K562 (cell line): Measurements from ENCODE around the gene N4BP3. TPM values are rescaled to one million over a fixed set of nuclear protein-coding genes. Genes with fewer than 3 reads are reported as not detected.
A peak's percentile ranks its signal among the peaks of the same experiment; 100 is the strongest.

ENCODE experiments used
- BDP1 ChIP-seq: IDR thresholded peaks from 3 replicates; pipeline ENCODE4 v1.6.1; 2011; ENCODE audit not compliant: insufficient read length, insufficient read depth
- CEBPB ChIP-seq: fragments of 450-650 bp; IDR thresholded peaks from 2 replicates; pipeline ENCODE4 v1.6.1; 2016; ENCODE audit warnings: missing genetic modification characterization, missing compliant biosample characterization
- CREM ChIP-seq: IDR thresholded peaks from 2 replicates; pipeline ENCODE4 v1.6.1; 2014; ENCODE audit warnings: antibody characterized with exemption, low read depth
- DACH1 ChIP-seq: fragments of 450-650 bp; IDR thresholded peaks from 2 replicates; pipeline ENCODE4 v1.6.1; 2018; ENCODE audit not compliant: partially characterized antibody
- EHMT2 ChIP-seq: fragments of 450-650 bp; IDR thresholded peaks from 2 replicates; pipeline ENCODE4 v1.6.1; 2018; ENCODE audit warnings: antibody characterized with exemption
- FOXP4 ChIP-seq: sonication (generic); formaldehyde crosslinking; IDR thresholded peaks from 2 replicates; pipeline ENCODE4 v1.8.0; 2022; ENCODE audit warnings: mild to moderate bottlenecking, missing genetic modification reagents, borderline replicate concordance
- GABPB1 ChIP-seq: sonication (generic); formaldehyde crosslinking; IDR thresholded peaks from 2 replicates; pipeline ENCODE4 v1.8.0; 2022; ENCODE audit warnings: mild to moderate bottlenecking, missing genetic modification reagents
- HDAC8 ChIP-seq: fragments of 450-650 bp; IDR thresholded peaks from 2 replicates; pipeline ENCODE4 v1.6.1; 2016; ENCODE audit warnings: mild to moderate bottlenecking, missing genetic modification characterization, moderate library complexity, missing compliant biosample characterization
- HNRNPLL ChIP-seq: fragments of 200-400 bp; formaldehyde crosslinking; IDR thresholded peaks from 2 replicates; pipeline ENCODE4 v1.6.1; 2017; ENCODE audit warnings: low read length, low read depth, mild to moderate bottlenecking; ENCODE audit not compliant: poor library complexity, severe bottlenecking
- KAT7 ChIP-seq: sonication (generic); formaldehyde crosslinking; IDR thresholded peaks from 2 replicates; pipeline ENCODE4 v1.8.0; 2022; ENCODE audit warnings: missing genetic modification reagents, mild to moderate bottlenecking, borderline replicate concordance
- MCM3 ChIP-seq: fragments of 450-650 bp; IDR thresholded peaks from 2 replicates; pipeline ENCODE4 v1.6.1; 2016
- MYBL2 ChIP-seq, 2 experiments: fragments of 450-650 bp in 1 of 2; sonication (generic) in 1 of 2; formaldehyde crosslinking in 1 of 2; IDR thresholded peaks; 2 replicates each; pipeline versions ENCODE4 v1.6.1 to v1.8.1; 2017 to 2022; ENCODE audit warnings: borderline replicate concordance in 1 of 2, inconsistent platforms in 1 of 2, low read depth in 1 of 2, mild to moderate bottlenecking in 1 of 2, missing genetic modification reagents in 1 of 2, moderate library complexity in 1 of 2
- NCOA6 ChIP-seq: fragments of 450-650 bp; IDR thresholded peaks from 2 replicates; pipeline ENCODE4 v1.6.1; 2017; ENCODE audit warnings: mild to moderate bottlenecking
- NR3C1 ChIP-seq: sonication (generic); formaldehyde crosslinking; IDR thresholded peaks from 2 replicates; pipeline ENCODE4 v1.8.1; 2022; ENCODE audit warnings: missing genetic modification reagents
- POLR2A ChIP-seq: fragments of 450-650 bp; conservative IDR thresholded peaks from 2 replicates; pipeline ENCODE4 v1.6.1; 2016
- POLR2G ChIP-seq: fragments of 200-400 bp; formaldehyde crosslinking; IDR thresholded peaks from 2 replicates; pipeline ENCODE4 v1.6.1; 2017; ENCODE audit warnings: low read depth, mild to moderate bottlenecking, antibody characterized with exemption, low read length, moderate library complexity
- PRPF4 ChIP-seq: fragments of 200-400 bp; formaldehyde crosslinking; IDR thresholded peaks from one replicate; pipeline ENCODE4 v1.6.1; 2017; ENCODE audit warnings: low read length, low read depth, mild to moderate bottlenecking; ENCODE audit not compliant: insufficient read depth, poor library complexity, severe bottlenecking
- RAD21 ChIP-seq, 2 experiments: fragments of 250-450 bp in 1 of 2; fragments of 450-650 bp in 1 of 2; sonication (Bioruptor Pico) in 1 of 2; formaldehyde crosslinking in 1 of 2; IDR thresholded peaks in 1 of 2; conservative IDR thresholded peaks in 1 of 2; 2 replicates each; pipeline versions ENCODE4 v1.4.0 to v1.8.0; 2020 to 2022; ENCODE audit warnings: mild to moderate bottlenecking in 2 of 2, moderate library complexity in 1 of 2
- SRSF3 ChIP-seq: fragments of 200-400 bp; formaldehyde crosslinking; IDR thresholded peaks from 2 replicates; pipeline ENCODE4 v1.6.1; 2016; ENCODE audit warnings: mild to moderate bottlenecking, low read length, moderate library complexity; ENCODE audit not compliant: insufficient read depth
- TAF7 ChIP-seq: fragments of 450-650 bp; IDR thresholded peaks from 2 replicates; pipeline ENCODE4 v1.6.1; 2016; ENCODE audit warnings: missing genetic modification characterization, missing compliant biosample characterization
- TBL1XR1 ChIP-seq, 2 experiments: IDR thresholded peaks; 2 replicates each; pipeline ENCODE4 v1.6.1; 2012; ENCODE audit warnings: improper control_type of control experiment in 2 of 2, low read length in 2 of 2, mild to moderate bottlenecking in 1 of 2
- ZNF12 ChIP-seq: sonication (generic); formaldehyde crosslinking; IDR thresholded peaks from 2 replicates; pipeline ENCODE4 v1.4.0; 2020; ENCODE audit warnings: mild to moderate bottlenecking, missing genetic modification reagents
- ZNF778 ChIP-seq: fragments of 450-650 bp; formaldehyde crosslinking; IDR thresholded peaks from 2 replicates; pipeline ENCODE4 v1.4.0; 2020; ENCODE audit warnings: mild to moderate bottlenecking, moderate library complexity
- polyA plus RNA-seq, 8 experiments: library from polyadenylated mRNA; depleted of rRNA in 4 of 8; stranded (reverse) in 5 of 8; unstranded in 3 of 8; fragments of >200 nt; fragmentation: Nextera tagmentation in 2 of 8; fragmentation: Illumina TruSeq in 1 of 8; extraction: Ambion mirVana in 2 of 8; extraction: Trizol in 1 of 8; gene quantifications; 2 replicates each; pipeline versions ENCODE4 v1.2.1 to v1.2.3, GENCODE V29; 2011 to 2014; ENCODE audit warnings: inconsistent platforms in 1 of 8, missing spikeins in 1 of 8
- total RNA-seq, 7 experiments: library from RNA; depleted of rRNA in 6 of 7; stranded (reverse); fragments of >200 nt in 6 of 7; fragmentation: Illumina TruSeq in 2 of 7; extraction: Trizol in 2 of 7; gene quantifications; 2 replicates each; pipeline versions ENCODE4 v1.2.1 to v1.2.3, GENCODE V29; 2011 to 2021; ENCODE audit warnings: low replicate concordance in 1 of 7
- TF ChIP-seq, protein P1 (sequence below), 2 experiments: IDR thresholded peaks in 1 of 2; conservative IDR thresholded peaks in 1 of 2; 2 replicates each; pipeline ENCODE4 v1.6.1; 2016; ENCODE audit warnings: low read depth in 2 of 2, mild to moderate bottlenecking in 1 of 2, missing compliant biosample characterization in 1 of 2, missing genetic modification characterization in 1 of 2, moderate library complexity in 1 of 2
- TF ChIP-seq, protein P2 (sequence below): fragments of 250-450 bp; sonication (Bioruptor Pico); IDR thresholded peaks from 2 replicates; pipeline ENCODE4 v1.9.0; 2021; ENCODE audit warnings: mild to moderate bottlenecking

The N4BP3 gene
- total and polyA plus RNA-seq, 9 of the 15 experiments (the other 6 are each of a cell fraction or from before 2014, with no cell fraction given): 0.06 to 7.0 (median 2.4) TPM

GRCh38 chr5:178113141-178113787 is at the start of gene N4BP3 (continued):
- TF ChIP-seq POLR2G (peak; percentile 80), NR3C1 (no peak), HNRNPLL (no peak), ZNF12 (CRISPR knock-in tag) (no peak), EHMT2 (no peak), RAD21 (CRISPR knock-in tag; conservative IDR thresholded peaks at IDR 0.05 in 1 of 2, IDR thresholded peaks at IDR 0.05 in 1 of 2) (peak in 1 of 2 experiments; percentile 18; a peak in 2 of 4 replicates), GABPB1 (CRISPR knock-in tag) (no peak; the same call in 1 of the 2 replicates), MCM3 (no peak), KAT7 (CRISPR knock-in tag) (peak; percentile 12; the same call in 1 of the 2 replicates), TBL1XR1 (IDR thresholded peaks at IDR 0.05; ENCODE audit: low read length in 2 of 2) (no peak; a peak in 1 of 4 replicates), FOXP4 (CRISPR knock-in tag) (no peak), ZNF778 (CRISPR knock-in tag) (no peak), POLR2A (peak; percentile 42; the same call in 1 of the 2 replicates), CREM (peak; percentile 60; the same call in 1 of the 2 replicates), TAF7 (tag) (no peak), DACH1 (no peak), PRPF4 (no peak), CEBPB (tag) (no peak), NCOA6 (no peak), HDAC8 (tag) (no peak), SRSF3 (no peak), BDP1 (no peak), MYBL2 (IDR thresholded peaks at IDR 0.05; ENCODE audit: low read depth) (no peak), MYBL2 (CRISPR knock-in tag; IDR thresholded peaks at IDR 0.05; ENCODE audit: borderline replicate concordance) (no peak)
- TF ChIP-seq, protein P1, sequence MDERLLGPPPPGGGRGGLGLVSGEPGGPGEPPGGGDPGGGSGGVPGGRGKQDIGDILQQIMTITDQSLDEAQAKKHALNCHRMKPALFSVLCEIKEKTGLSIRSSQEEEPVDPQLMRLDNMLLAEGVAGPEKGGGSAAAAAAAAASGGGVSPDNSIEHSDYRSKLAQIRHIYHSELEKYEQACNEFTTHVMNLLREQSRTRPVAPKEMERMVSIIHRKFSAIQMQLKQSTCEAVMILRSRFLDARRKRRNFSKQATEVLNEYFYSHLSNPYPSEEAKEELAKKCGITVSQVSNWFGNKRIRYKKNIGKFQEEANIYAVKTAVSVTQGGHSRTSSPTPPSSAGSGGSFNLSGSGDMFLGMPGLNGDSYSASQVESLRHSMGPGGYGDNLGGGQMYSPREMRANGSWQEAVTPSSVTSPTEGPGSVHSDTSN (CRISPR knock-in tag; IDR thresholded peaks at IDR 0.05; ENCODE audit: low read depth): no peak
- TF ChIP-seq, protein P1 (tag; conservative IDR thresholded peaks at IDR 0.05; ENCODE audit: low read depth): no peak
- TF ChIP-seq, protein P2, sequence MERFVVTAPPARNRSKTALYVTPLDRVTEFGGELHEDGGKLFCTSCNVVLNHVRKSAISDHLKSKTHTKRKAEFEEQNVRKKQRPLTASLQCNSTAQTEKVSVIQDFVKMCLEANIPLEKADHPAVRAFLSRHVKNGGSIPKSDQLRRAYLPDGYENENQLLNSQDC: no peak
